HepG2 (cell line): ENCODE results near the gene COG5. TPM values are rescaled to one million over a fixed set of nuclear protein-coding genes. Genes with fewer than 3 reads are reported as not detected.

Experiments used
- ATAC-seq: fragments of 200-7000 bp; cut with Tn5 transposase; 3 replicates; pipeline ENCODE4 v1.9.1; 2020; ENCODE audit warnings: mild to moderate bottlenecking, moderate library complexity
- BruUV-seq: library from RNA; stranded (reverse); fragments of 400-500 nt; replicated peaks from 2 replicates; lab custom pipeline; 2021; lab: Mats Ljungman, UMichigan
- CTCF ChIA-PET: fragments of 300-600 bp; formaldehyde crosslinking; extraction: SDS; loops from one replicate; lab custom pipeline; 2021; ENCODE audit warnings: low total read pairs, inconsistent platforms, low intra/inter-chr PET ratio; lab: Yijun Ruan, JAX
- POLR2A ChIA-PET: fragments of 350-600 bp; sonication (Branson Sonifier 250); formaldehyde crosslinking; loops from one replicate; lab custom pipeline; 2020; ENCODE audit warnings: antibody characterized with exemption, inconsistent platforms; lab: Yijun Ruan, JAX
- DNase-seq: peaks from one replicate; pipeline ENCODE4 v3.0.0-alpha.2; 2015; ENCODE audit warnings: low spot score
- FAIRE-seq: peaks from 3 replicates; lab custom pipeline; 2011; peaks lifted over from hg19 to GRCh38; lab: Jason Lieb, UNC
- H2AFZ ChIP-seq: one replicate; pipeline ENCODE4 v1.6.1; 2011; ENCODE audit warnings: low read length, inconsistent platforms
- H3K27ac ChIP-seq: fragments of 300-600 bp; 3 replicates; pipeline ENCODE4 v1.8.0; 2011; ENCODE audit warnings: mixed run types, mild to moderate bottlenecking, mixed read lengths, low read length, inconsistent platforms; ENCODE audit not compliant: insufficient read depth; ENCODE audit errors: extremely low read length
- H3K27me3 ChIP-seq, 2 experiments: fragments of 200-600 bp in 1 of 2; 2 replicates in 1 of 2; 3 replicates in 1 of 2; pipeline versions ENCODE4 v1.6.0 to v1.8.0; 2011; ENCODE audit warnings: low read length in 2 of 2, mild to moderate bottlenecking in 2 of 2, moderate library complexity in 2 of 2, inconsistent platforms in 1 of 2; ENCODE audit not compliant: insufficient read depth in 2 of 2, control insufficient read depth in 1 of 2
- H3K36me3 ChIP-seq, 2 experiments: fragments of 200-600 bp in 1 of 2; replicated peaks in 1 of 2; 2 replicates in 1 of 2; 3 replicates in 1 of 2; pipeline versions ENCODE4 v1.5.1 to v1.8.0; 2011; ENCODE audit warnings: low read length in 2 of 2, inconsistent platforms in 1 of 2; ENCODE audit not compliant: insufficient read depth in 2 of 2, control insufficient read depth in 1 of 2
- H3K4me1 ChIP-seq: 2 replicates; pipeline ENCODE4 v1.5.1; 2012; ENCODE audit warnings: low read length, inconsistent platforms; ENCODE audit not compliant: insufficient read depth
- H3K4me2 ChIP-seq: 2 replicates; pipeline ENCODE4 v1.6.0; 2011; ENCODE audit warnings: low read depth, low read length, inconsistent platforms
- H3K4me3 ChIP-seq, 3 experiments: fragments of 200-600 bp in 1 of 3; sonication (generic), shearing (Covaris generic) in 1 of 3; replicated peaks in 1 of 3; 2 replicates each; pipeline ENCODE4 v1.5.1; 2011 to 2016; ENCODE audit warnings: low read length in 3 of 3, inconsistent platforms in 2 of 3, low read depth in 2 of 3, mild to moderate bottlenecking in 2 of 3, control low read depth in 1 of 3, mixed read lengths in 1 of 3; ENCODE audit not compliant: insufficient read depth in 1 of 3
- H3K79me2 ChIP-seq: one replicate; pipeline ENCODE4 v1.6.1; 2011; ENCODE audit warnings: low read length, inconsistent platforms; ENCODE audit not compliant: insufficient read depth
- H3K9ac ChIP-seq: 2 replicates; pipeline ENCODE4 v1.6.0; 2011; ENCODE audit warnings: mild to moderate bottlenecking, low read depth, low read length, inconsistent platforms; ENCODE audit not compliant: insufficient read depth
- H3K9me3 ChIP-seq: 2 replicates; pipeline ENCODE4 v1.5.1; 2012; ENCODE audit warnings: mild to moderate bottlenecking, low read length
- H4K20me1 ChIP-seq: 2 replicates; pipeline ENCODE4 v1.6.0; 2011; ENCODE audit warnings: inconsistent platforms, mild to moderate bottlenecking, low read length, moderate library complexity; ENCODE audit not compliant: insufficient read depth
- RXRA ChIP-seq: sonication (generic); formaldehyde crosslinking; IDR thresholded peaks from 2 replicates; pipeline ENCODE4 v1.5.1; 2020; ENCODE audit warnings: missing genetic modification reagents
- SRF ChIP-seq: IDR thresholded peaks from 2 replicates; pipeline ENCODE4 v1.6.1; 2011; ENCODE audit warnings: mild to moderate bottlenecking, low read depth, low read length, moderate library complexity
- WGBS: methylation state at CpG from one replicate; pipeline ENCODE4 v1.1.6; 2017; ENCODE audit warnings: low lambda C conversion rate; 5-methylcytosine and 5-hydroxymethylcytosine counted together
- in situ Hi-C: cut with HindIII; loops from 2 replicates; pipeline ENCODE4 v1.10.0; 2017; ENCODE audit warnings: low pct_unique_long_range_greater_than_20kb; ENCODE audit not compliant: extremely low pct_ligation_motif_present
- intact Hi-C: fragments of 100-400 bp; cut with micrococcal nuclease; formaldehyde crosslinking; loops from one replicate; pipeline ENCODE4 v1.10.0; 2022; ENCODE audit not compliant: unreplicated experiment
- polyA plus RNA-seq, 8 experiments: library from polyadenylated mRNA; depleted of rRNA in 3 of 8; stranded (reverse) in 7 of 8; unstranded in 1 of 8; fragments of >200 nt; fragmentation: Illumina TruSeq in 4 of 8; extraction: Trizol in 4 of 8; gene quantifications; 2 replicates each; pipeline versions ENCODE4 v1.2.1 to v1.2.3, GENCODE V29; 2011 to 2016; ENCODE audit warnings: low read depth in 4 of 8, missing spikeins in 1 of 8, mixed read lengths in 1 of 8; ENCODE audit not compliant: insufficient read depth in 1 of 8
- total RNA-seq, 5 experiments: library from RNA; depleted of rRNA; stranded (reverse); fragments of >200 nt; fragmentation: Illumina TruSeq; extraction: Trizol; gene quantifications; 2 replicates each; pipeline ENCODE4 v1.2.3, GENCODE V29; 2016; ENCODE audit warnings: low read depth in 1 of 5
- TF ChIP-seq, protein P1 (sequence below): sonication (generic); formaldehyde crosslinking; IDR thresholded peaks from 2 replicates; pipeline ENCODE4 v1.4.0; 2020; ENCODE audit warnings: mild to moderate bottlenecking, missing genetic modification reagents, borderline replicate concordance
- TF ChIP-seq, protein P2 (sequence below): fragments of 450-650 bp; IDR thresholded peaks from 2 replicates; pipeline ENCODE4 v1.6.1; 2017
- TF ChIP-seq, protein P3 (sequence below): sonication (generic); formaldehyde crosslinking; IDR thresholded peaks from 2 replicates; pipeline ENCODE4 v1.5.0; 2020; ENCODE audit warnings: mild to moderate bottlenecking, missing genetic modification reagents
- TF ChIP-seq, protein P4 (sequence below): sonication (generic); formaldehyde crosslinking; IDR thresholded peaks from 2 replicates; pipeline ENCODE4 v1.4.0; 2020; ENCODE audit warnings: missing genetic modification reagents, mild to moderate bottlenecking, borderline replicate concordance

The COG5 gene
- total and polyA plus RNA-seq, 2 of the 13 experiments (the other 11 are each of a cell fraction or from before 2014, with no cell fraction given) = 20.4 to 31.3 TPM

DNA sequence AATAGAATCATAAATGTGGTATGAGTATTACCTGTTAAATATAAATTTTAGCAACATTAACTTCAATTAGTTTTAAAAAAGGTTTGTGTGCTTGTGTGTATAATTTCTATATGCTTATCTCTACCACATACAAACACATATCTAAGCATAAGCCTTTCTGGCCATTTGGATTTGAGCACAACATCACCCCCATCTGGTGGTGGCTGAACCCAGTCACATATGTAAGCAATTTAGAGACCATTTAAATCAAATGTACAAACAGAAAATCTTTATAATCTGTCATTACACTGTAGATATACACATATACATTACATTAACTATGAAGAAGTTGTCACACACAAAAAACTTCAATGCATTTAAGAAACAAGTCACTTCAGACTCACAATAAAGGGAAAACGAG lies 62.1 kb downstream of the COG5 start (continued):
- TF ChIP-seq, protein P1, sequence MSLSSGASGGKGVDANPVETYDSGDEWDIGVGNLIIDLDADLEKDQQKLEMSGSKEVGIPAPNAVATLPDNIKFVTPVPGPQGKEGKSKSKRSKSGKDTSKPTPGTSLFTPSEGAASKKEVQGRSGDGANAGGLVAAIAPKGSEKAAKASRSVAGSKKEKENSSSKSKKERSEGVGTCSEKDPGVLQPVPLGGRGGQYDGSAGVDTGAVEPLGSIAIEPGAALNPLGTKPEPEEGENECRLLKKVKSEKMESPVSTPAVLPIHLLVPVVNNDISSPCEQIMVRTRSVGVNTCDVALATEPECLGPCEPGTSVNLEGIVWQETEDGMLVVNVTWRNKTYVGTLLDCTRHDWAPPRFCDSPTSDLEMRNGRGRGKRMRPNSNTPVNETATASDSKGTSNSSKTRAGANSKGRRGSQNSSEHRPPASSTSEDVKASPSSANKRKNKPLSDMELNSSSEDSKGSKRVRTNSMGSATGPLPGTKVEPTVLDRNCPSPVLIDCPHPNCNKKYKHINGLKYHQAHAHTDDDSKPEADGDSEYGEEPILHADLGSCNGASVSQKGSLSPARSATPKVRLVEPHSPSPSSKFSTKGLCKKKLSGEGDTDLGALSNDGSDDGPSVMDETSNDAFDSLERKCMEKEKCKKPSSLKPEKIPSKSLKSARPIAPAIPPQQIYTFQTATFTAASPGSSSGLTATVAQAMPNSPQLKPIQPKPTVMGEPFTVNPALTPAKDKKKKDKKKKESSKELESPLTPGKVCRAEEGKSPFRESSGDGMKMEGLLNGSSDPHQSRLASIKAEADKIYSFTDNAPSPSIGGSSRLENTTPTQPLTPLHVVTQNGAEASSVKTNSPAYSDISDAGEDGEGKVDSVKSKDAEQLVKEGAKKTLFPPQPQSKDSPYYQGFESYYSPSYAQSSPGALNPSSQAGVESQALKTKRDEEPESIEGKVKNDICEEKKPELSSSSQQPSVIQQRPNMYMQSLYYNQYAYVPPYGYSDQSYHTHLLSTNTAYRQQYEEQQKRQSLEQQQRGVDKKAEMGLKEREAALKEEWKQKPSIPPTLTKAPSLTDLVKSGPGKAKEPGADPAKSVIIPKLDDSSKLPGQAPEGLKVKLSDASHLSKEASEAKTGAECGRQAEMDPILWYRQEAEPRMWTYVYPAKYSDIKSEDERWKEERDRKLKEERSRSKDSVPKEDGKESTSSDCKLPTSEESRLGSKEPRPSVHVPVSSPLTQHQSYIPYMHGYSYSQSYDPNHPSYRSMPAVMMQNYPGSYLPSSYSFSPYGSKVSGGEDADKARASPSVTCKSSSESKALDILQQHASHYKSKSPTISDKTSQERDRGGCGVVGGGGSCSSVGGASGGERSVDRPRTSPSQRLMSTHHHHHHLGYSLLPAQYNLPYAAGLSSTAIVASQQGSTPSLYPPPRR = no peak
- TF ChIP-seq, all 625 proteins: peak for 3

DNA sequence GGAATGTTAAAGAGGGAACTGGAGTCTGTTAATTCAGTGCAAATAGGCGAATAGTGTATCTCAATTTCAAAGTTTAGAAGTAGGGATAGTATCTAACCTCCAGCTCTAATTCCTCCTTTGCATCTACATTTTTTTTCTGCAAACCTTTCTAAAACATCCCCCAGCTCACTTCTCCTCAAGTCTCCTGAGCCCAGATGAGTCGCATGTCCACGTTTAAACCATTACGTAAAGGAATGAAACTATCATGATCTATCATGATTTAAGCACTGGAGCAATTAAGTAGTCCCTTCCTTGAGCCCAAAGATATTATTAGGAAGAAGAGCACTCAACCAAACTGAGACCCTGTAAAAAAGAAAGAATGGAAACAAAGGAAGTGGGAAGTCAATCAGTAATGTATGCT lies 64.0 kb downstream of the COG5 start:
- TF ChIP-seq, protein P2, sequence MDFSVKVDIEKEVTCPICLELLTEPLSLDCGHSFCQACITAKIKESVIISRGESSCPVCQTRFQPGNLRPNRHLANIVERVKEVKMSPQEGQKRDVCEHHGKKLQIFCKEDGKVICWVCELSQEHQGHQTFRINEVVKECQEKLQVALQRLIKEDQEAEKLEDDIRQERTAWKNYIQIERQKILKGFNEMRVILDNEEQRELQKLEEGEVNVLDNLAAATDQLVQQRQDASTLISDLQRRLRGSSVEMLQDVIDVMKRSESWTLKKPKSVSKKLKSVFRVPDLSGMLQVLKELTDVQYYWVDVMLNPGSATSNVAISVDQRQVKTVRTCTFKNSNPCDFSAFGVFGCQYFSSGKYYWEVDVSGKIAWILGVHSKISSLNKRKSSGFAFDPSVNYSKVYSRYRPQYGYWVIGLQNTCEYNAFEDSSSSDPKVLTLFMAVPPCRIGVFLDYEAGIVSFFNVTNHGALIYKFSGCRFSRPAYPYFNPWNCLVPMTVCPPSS = no peak
- TF ChIP-seq RXRA (CRISPR knock-in tag) (no peak), SRF (no peak)
- TF ChIP-seq, protein P3, sequence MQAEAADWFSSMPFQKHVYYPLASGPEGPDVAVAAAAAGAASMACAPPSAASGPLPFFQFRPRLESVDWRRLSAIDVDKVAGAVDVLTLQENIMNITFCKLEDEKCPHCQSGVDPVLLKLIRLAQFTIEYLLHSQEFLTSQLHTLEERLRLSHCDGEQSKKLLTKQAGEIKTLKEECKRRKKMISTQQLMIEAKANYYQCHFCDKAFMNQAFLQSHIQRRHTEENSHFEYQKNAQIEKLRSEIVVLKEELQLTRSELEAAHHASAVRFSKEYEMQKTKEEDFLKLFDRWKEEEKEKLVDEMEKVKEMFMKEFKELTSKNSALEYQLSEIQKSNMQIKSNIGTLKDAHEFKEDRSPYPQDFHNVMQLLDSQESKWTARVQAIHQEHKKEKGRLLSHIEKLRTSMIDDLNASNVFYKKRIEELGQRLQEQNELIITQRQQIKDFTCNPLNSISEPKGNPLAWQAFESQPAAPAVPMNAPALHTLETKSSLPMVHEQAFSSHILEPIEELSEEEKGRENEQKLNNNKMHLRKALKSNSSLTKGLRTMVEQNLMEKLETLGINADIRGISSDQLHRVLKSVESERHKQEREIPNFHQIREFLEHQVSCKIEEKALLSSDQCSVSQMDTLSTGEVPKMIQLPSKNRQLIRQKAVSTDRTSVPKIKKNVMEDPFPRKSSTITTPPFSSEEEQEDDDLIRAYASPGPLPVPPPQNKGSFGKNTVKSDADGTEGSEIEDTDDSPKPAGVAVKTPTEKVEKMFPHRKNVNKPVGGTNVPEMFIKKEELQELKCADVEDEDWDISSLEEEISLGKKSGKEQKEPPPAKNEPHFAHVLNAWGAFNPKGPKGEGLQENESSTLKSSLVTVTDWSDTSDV (CRISPR knock-in tag) = no peak
- TF ChIP-seq, protein P4, sequence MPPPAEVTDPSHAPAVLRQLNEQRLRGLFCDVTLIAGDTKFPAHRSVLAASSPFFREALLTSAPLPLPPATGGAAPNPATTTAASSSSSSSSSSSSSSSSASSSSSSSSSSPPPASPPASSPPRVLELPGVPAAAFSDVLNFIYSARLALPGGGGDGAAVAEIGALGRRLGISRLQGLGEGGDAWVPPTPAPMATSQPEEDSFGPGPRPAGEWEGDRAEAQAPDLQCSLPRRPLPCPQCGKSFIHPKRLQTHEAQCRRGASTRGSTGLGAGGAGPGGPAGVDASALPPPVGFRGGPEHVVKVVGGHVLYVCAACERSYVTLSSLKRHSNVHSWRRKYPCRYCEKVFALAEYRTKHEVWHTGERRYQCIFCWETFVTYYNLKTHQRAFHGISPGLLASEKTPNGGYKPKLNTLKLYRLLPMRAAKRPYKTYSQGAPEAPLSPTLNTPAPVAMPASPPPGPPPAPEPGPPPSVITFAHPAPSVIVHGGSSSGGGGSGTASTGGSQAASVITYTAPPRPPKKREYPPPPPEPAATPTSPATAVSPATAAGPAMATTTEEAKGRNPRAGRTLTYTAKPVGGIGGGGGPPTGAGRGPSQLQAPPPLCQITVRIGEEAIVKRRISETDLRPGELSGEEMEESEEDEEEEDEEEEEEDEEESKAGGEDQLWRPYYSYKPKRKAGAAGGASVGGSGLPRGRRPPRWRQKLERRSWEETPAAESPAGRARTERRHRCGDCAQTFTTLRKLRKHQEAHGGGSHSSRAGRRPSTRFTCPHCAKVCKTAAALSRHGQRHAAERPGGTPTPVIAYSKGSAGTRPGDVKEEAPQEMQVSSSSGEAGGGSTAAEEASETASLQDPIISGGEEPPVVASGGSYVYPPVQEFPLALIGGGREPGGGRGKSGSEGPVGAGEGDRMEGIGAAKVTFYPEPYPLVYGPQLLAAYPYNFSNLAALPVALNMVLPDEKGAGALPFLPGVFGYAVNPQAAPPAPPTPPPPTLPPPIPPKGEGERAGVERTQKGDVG (CRISPR knock-in tag) = no peak
- Histone ChIP-seq H2AFZ (no peak overlapping the region), H3K4me2 (no peak overlapping the region), H3K36me3 (no peaks in the 10 kb centered on the region), H3K27me3 (no peaks in the 10 kb centered on the region), H3K9ac (no peak overlapping the region), H3K4me1 (no peaks in the 10 kb centered on the region), H3K79me2 (peaks cover 8% of the 10 kb centered on the region), H3K27ac (no peak overlapping the region), H3K4me3 (no peak overlapping the region), H4K20me1 (no peaks in the 10 kb centered on the region), H3K9me3 (no peaks in the 10 kb centered on the region)
- WGBS = 96% methylated on average over 4 of the region's 4 CpGs
- CTCF ChIA-PET = no interaction called here
- BruUV-seq = no TSS peak
- FAIRE-seq (no peak), DNase-seq (no peak), ATAC-seq (no peak)
- in situ Hi-C loops (no loop called here), intact Hi-C loops (loop anchor here (5.0 kb wide), 1 partner anchor 352 kb away; no protein-coding TSS in a partner anchor)
- POLR2A ChIA-PET = no interaction called here
